ENCODE data around the gene DOLK.

Gene DOLK

GRCh38 chr9:128906741-128907140 lies 40.7 kb downstream of the DOLK start:
- Histone ChIP-seq H3K36me3 (ENCODE audit: insufficient read depth) (peaks cover 6% of the 10 kb centered on the region; the same call in 1 of the 2 replicates), H3K4me2 (no peak overlapping the region)
- no peak for TF ChIP-seq CTCF (conservative IDR thresholded peaks at IDR 0.05; ENCODE audit: low read depth, low read length)

GRCh38 chr9:128905964-128906363 lies 41.4 kb downstream of the DOLK start:
- Histone ChIP-seq H3K36me3 (ENCODE audit: insufficient read depth) (peaks cover 6% of the 10 kb centered on the region; the same call in 1 of the 2 replicates), H3K79me2 (ENCODE audit: insufficient read depth, low read depth) (no peaks in the 10 kb centered on the region), H3K27ac (no peak overlapping the region), H3K27me3 (ENCODE audit: insufficient read depth, low read depth) (no peaks in the 10 kb centered on the region), H4K20me1 (ENCODE audit: insufficient read depth) (no peaks in the 10 kb centered on the region), H3K4me3 (IDR thresholded peaks at IDR 0.05; ENCODE audit: insufficient read depth, low read depth, low read length) (no peak overlapping the region), H3K4me1 (ENCODE audit: low read depth, poor library complexity, severe bottlenecking) (no peaks in the 10 kb centered on the region), H3K4me2 (no peak overlapping the region), H3K9ac (no peak overlapping the region), H2AFZ (ENCODE audit: low read depth) (no peak overlapping the region)
- TF ChIP-seq CTCF (conservative IDR thresholded peaks at IDR 0.05; ENCODE audit: low read depth, low read length): no peak

More at GRCh38 chr9:128906741-128907140, 40.7 kb downstream of the DOLK start:
- Histone ChIP-seq H4K20me1 (ENCODE audit: insufficient read depth) (no peaks in the 10 kb centered on the region), H3K79me2 (ENCODE audit: insufficient read depth, low read depth) (no peaks in the 10 kb centered on the region), H3K4me3 (IDR thresholded peaks at IDR 0.05; ENCODE audit: insufficient read depth, low read depth, low read length) (no peak overlapping the region), H2AFZ (ENCODE audit: low read depth) (no peak overlapping the region), H3K4me1 (ENCODE audit: low read depth, poor library complexity, severe bottlenecking) (no peaks in the 10 kb centered on the region), H3K27me3 (ENCODE audit: insufficient read depth, low read depth) (no peaks in the 10 kb centered on the region), H3K9ac (no peak overlapping the region), H3K27ac (no peak overlapping the region)

- H3K79me2 ChIP-seq (ENCODE audit: insufficient read depth, low read depth): no peaks in the 10 kb centered on the region
- H3K4me2 ChIP-seq: no peak overlapping the region
- no peaks in the 10 kb centered on the region for H3K27me3 ChIP-seq (ENCODE audit: insufficient read depth, low read depth)
- H3K4me1 ChIP-seq (ENCODE audit: low read depth, poor library complexity, severe bottlenecking): no peaks in the 10 kb centered on the region
- TF ChIP-seq CTCF (conservative IDR thresholded peaks at IDR 0.05; ENCODE audit: low read depth, low read length): no peak
- no peak overlapping the region for H2AFZ ChIP-seq (ENCODE audit: low read depth)
- no peak overlapping the region for H3K27ac ChIP-seq
- H3K36me3 ChIP-seq (ENCODE audit: insufficient read depth): peaks cover 6% of the 10 kb centered on the region; the same call in 1 of the 2 replicates
- H3K4me3 ChIP-seq (IDR thresholded peaks at IDR 0.05; ENCODE audit: insufficient read depth, low read depth, low read length): no peak overlapping the region
- no peaks in the 10 kb centered on the region for H4K20me1 ChIP-seq (ENCODE audit: insufficient read depth)
- H3K9ac ChIP-seq: no peak overlapping the region
These were observed 43.4 kb downstream of the DOLK start for GRCh38 chr9:128903871-128904620.

- Histone ChIP-seq H3K79me2 (ENCODE audit: insufficient read depth, low read depth) (no peaks in the 10 kb centered on the region), H3K36me3 (ENCODE audit: insufficient read depth) (peaks cover 6% of the 10 kb centered on the region; the same call in 1 of the 2 replicates)
These were observed 44.3 kb downstream of the DOLK start for GRCh38 chr9:128903079-128903461.

More at GRCh38 chr9:128903079-128903461, 44.3 kb downstream of the DOLK start:
- no peaks in the 10 kb centered on the region for H3K27me3 ChIP-seq (ENCODE audit: insufficient read depth, low read depth)
- no peaks in the 10 kb centered on the region for H4K20me1 ChIP-seq (ENCODE audit: insufficient read depth)
- H3K9ac ChIP-seq: no peak overlapping the region
- H3K27ac ChIP-seq: no peak overlapping the region
- no peak overlapping the region for H2AFZ ChIP-seq (ENCODE audit: low read depth)
- H3K4me2 ChIP-seq: no peak overlapping the region
- no peak for TF ChIP-seq CTCF (conservative IDR thresholded peaks at IDR 0.05; ENCODE audit: low read depth, low read length)
- H3K4me1 ChIP-seq (ENCODE audit: low read depth, poor library complexity, severe bottlenecking): no peaks in the 10 kb centered on the region
- no peak overlapping the region for H3K4me3 ChIP-seq (IDR thresholded peaks at IDR 0.05; ENCODE audit: insufficient read depth, low read depth, low read length)
